Loucy (cell line): ENCODE results near the gene SAAL1.

ENCODE experiments used
- CTCF ChIP-seq: fragments of 200-600 bp; sonication (generic); conservative IDR thresholded peaks from 2 replicates; pipeline ENCODE4 v1.5.1; 2014; ENCODE audit warnings: mild to moderate bottlenecking, antibody characterized with exemption, low read length
- EZH2phosphoT487 ChIP-seq: fragments of 200-600 bp; IDR thresholded peaks from 2 replicates; pipeline ENCODE4 v1.6.1; 2018; ENCODE audit warnings: antibody characterized with exemption, mild to moderate bottlenecking, moderate library complexity, borderline replicate concordance

- TF ChIP-seq CTCF, result no peak
- no peak for TF ChIP-seq EZH2phosphoT487
These were observed 27.0 kb downstream of the SAAL1 start for GRCh38 chr11:18078909-18079308.
